Ishikawa (cell line): ENCODE results near the gene OR2AG2.
A peak's percentile ranks its signal among the peaks of the same experiment; 100 is the strongest.

Source experiments
- CEBPB ChIP-seq: IDR thresholded peaks from 2 replicates; pipeline ENCODE4 v1.6.1; 2012
- CREB1 ChIP-seq: IDR thresholded peaks from 2 replicates; pipeline ENCODE4 v1.6.1; 2012; ENCODE audit warnings: low read depth
- EGR1 ChIP-seq: IDR thresholded peaks from 2 replicates; pipeline ENCODE4 v1.6.1; 2012
- EP300 ChIP-seq: IDR thresholded peaks from 2 replicates; pipeline ENCODE4 v1.6.1; 2012; ENCODE audit warnings: borderline replicate concordance
- FOXM1 ChIP-seq: IDR thresholded peaks from 2 replicates; pipeline ENCODE4 v1.6.1; 2012; ENCODE audit warnings: low read depth, borderline replicate concordance
- MAX ChIP-seq: IDR thresholded peaks from 2 replicates; pipeline ENCODE4 v1.6.1; 2012
- NFIC ChIP-seq: IDR thresholded peaks from 2 replicates; pipeline ENCODE4 v1.6.1; 2012
- RAD21 ChIP-seq: IDR thresholded peaks from 2 replicates; pipeline ENCODE4 v1.6.1; 2012; ENCODE audit warnings: low read depth
- REST ChIP-seq: IDR thresholded peaks from 2 replicates; pipeline ENCODE4 v1.6.1; 2012; ENCODE audit warnings: low read depth, mild to moderate bottlenecking
- TAF1 ChIP-seq: IDR thresholded peaks from 2 replicates; pipeline ENCODE4 v1.6.1; 2012; ENCODE audit warnings: low read depth, mild to moderate bottlenecking
- TCF12 ChIP-seq: IDR thresholded peaks from 2 replicates; pipeline ENCODE4 v1.6.1; 2012; ENCODE audit warnings: low read depth
- TEAD4 ChIP-seq: IDR thresholded peaks from 2 replicates; pipeline ENCODE4 v1.6.1; 2012
- USF1 ChIP-seq: IDR thresholded peaks from 2 replicates; pipeline ENCODE4 v1.6.1; 2012
- YY1 ChIP-seq: IDR thresholded peaks from 2 replicates; pipeline ENCODE4 v1.6.1; 2012; ENCODE audit warnings: low read depth
- ZBTB7A ChIP-seq: IDR thresholded peaks from 2 replicates; pipeline ENCODE4 v1.6.1; 2012; ENCODE audit warnings: low read depth

Gene OR2AG2

GRCh38 chr11:6782720-6783119, 10.9 kb upstream of the OR2AG2 start, which contains the start of gene OR2AG1:
OR2AG1 (plus strand) TSS chr11:6783020; CDS start chr11:6785038, 2,018 bp downstream.
- TF ChIP-seq ZBTB7A: no peak
- TF ChIP-seq YY1: no peak
- no peak for TF ChIP-seq EP300
- TF ChIP-seq USF1: no peak
- TF ChIP-seq TEAD4: no peak
- no peak for TF ChIP-seq CREB1

- no peak for TF ChIP-seq CEBPB
- no peak for TF ChIP-seq ZBTB7A
- TF ChIP-seq CREB1: no peak
- no peak for TF ChIP-seq NFIC
- TF ChIP-seq TEAD4: no peak
- TF ChIP-seq FOXM1: no peak
- no peak for TF ChIP-seq EP300
- no peak for TF ChIP-seq USF1
- TF ChIP-seq RAD21: no peak
- TF ChIP-seq TCF12: no peak
- no peak for TF ChIP-seq MAX
- TF ChIP-seq EGR1: no peak
- no peak for TF ChIP-seq YY1
- no peak for TF ChIP-seq REST
- no peak for TF ChIP-seq TAF1
Observed at GRCh38 chr11:6780829-6781228, 9.1 kb upstream of the OR2AG2 start.

- TF ChIP-seq EGR1 (no peak), EP300 (no peak), MAX (no peak)
Observed at GRCh38 chr11:6778518-6778917, 6.7 kb upstream of the OR2AG2 start.

GRCh38 chr11:6757373-6757967, 14.3 kb downstream of the OR2AG2 start:
- TF ChIP-seq ZBTB7A (no peak), MAX (no peak), CREB1 (no peak), RAD21 (peak; percentile 71), TCF12 (no peak)

- TF ChIP-seq CREB1: no peak
Observed at GRCh38 chr11:6755953-6756347, 15.8 kb downstream of the OR2AG2 start.

- TF ChIP-seq RAD21 (peak; percentile 25; the same call in 1 of the 2 replicates), CREB1 (no peak)
Observed at GRCh38 chr11:6755303-6755952, 16.3 kb downstream of the OR2AG2 start.

GRCh38 chr11:6747097-6747668, 24.6 kb downstream of the OR2AG2 start:
- no peak for TF ChIP-seq ZBTB7A

GRCh38 chr11:6746626-6747025, 25.1 kb downstream of the OR2AG2 start:
- TF ChIP-seq YY1 (no peak), CREB1 (no peak), REST (no peak), EGR1 (no peak), TAF1 (no peak), FOXM1 (no peak), MAX (no peak), TEAD4 (no peak), TCF12 (no peak), CEBPB (no peak), RAD21 (no peak), NFIC (no peak), ZBTB7A (no peak)
